Jurkat, Clone E6-1 (cell line): ENCODE data around the gene ANKRD11.

Experiments used
- DNase-seq: peaks from one replicate; pipeline ENCODE4 v3.0.0-alpha.2; 2011; ENCODE audit warnings: low read depth, low spot score
- H3K4me3 ChIP-seq: 2 replicates; pipeline ENCODE4 v1.5.1; 2011; ENCODE audit warnings: mild to moderate bottlenecking, low read length, control low read depth, moderate library complexity

ANKRD11 gene

DNA sequence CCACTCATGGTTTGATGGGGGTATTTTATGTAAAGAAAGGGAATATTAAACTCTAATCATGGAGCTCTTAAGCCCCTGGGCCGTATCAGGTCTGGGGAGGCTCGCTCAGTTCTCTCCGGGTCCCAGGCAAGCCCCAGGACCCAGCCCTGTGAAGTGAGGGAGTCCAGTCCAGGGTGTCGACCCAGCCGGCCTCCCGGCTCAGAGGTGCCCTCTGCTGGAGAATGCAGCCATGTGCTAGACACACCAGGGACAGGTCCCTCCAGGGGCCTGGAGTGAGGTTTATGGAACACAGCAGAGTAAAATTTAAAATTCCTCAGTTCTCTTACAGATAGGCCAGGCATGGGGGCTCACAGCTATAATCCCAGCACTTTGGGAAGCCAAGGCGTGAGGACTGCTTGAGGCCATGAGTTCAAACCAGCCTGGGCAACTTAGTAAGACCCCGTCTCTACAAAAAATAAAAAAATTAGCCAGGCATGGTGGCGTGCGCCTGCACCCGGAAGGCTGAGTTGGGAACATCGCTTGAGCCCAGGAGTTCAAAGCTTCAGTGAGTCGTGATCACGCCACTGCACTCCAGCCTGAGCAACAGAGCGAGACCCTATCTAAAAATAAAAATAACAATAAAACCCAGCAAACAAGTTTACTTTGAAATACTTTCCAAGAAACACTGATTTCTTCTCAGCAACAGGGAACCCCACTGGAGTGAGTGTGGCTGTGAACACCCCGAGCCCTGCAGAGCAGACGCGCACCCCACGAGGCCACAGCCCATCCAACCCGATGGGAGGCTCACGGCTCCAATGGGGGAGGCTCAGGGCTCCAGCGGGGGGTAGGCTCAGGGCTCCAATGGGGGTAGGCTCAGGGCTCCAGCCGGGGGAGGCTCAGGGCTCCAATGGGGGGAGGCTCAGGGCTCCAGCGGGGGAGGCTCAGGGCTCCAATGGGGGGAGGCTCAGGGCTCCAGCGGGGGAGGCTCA lies 200.6 kb downstream of the ANKRD11 start:
- no peak overlapping the region for H3K4me3 ChIP-seq
- DNase-seq, result peak; percentile 29

DNA sequence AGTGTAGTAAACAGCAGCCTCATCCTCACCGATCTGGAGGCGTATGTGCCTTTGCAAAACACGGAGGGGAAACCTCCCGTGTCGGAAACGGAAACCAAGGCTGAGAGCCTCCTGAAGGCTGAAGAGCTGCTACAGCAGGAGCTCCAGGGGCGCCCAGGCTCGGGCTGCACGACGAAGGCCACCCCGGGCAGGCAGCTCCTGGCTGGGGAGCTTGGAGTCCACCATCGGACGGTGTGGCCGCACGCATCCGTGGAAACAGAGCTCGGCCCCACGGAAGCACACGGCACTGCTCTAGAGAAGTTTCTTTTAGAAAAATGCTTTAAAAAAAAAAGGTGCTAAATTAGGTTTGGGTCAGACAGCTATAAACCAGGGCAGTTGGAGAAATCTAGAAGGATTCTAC lies 201.4 kb downstream of the ANKRD11 start:
- H3K4me3 ChIP-seq, result no peak overlapping the region
- DNase-seq, result no peak

DNA sequence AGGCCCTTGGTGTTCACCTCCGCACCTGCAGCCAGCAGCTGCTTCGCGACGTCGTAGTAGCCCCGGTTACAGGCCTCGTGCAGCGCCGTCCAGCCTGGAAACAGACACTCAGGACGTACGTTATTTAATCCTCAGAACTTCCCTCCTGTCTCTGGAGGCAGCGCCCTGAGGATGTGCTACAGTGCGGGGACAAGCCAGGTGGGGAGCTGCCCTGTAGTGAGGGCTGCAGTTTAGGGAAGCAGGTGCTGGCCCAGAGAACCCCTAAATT lies 201.8 kb downstream of the ANKRD11 start:
- no peak for DNase-seq
- no peak overlapping the region for H3K4me3 ChIP-seq

- H3K4me3 ChIP-seq, result no peak overlapping the region
- no peak for DNase-seq
Observed at GRCh38 chr16:89287777-89288576, 202.4 kb downstream of the ANKRD11 start.

- no peak for DNase-seq
Observed at GRCh38 chr16:89286096-89286495, 204.3 kb downstream of the ANKRD11 start.

GRCh38 chr16:89285381-89285780 lies 205.0 kb downstream of the ANKRD11 start:
- no peak for DNase-seq
- no peak overlapping the region for H3K4me3 ChIP-seq

More at GRCh38 chr16:89286096-89286495, 204.3 kb downstream of the ANKRD11 start:
- no peak overlapping the region for H3K4me3 ChIP-seq

- H3K4me3 ChIP-seq, result no peak overlapping the region
- no peak for DNase-seq
Observed at GRCh38 chr16:89283449-89283848, 206.9 kb downstream of the ANKRD11 start.

DNA sequence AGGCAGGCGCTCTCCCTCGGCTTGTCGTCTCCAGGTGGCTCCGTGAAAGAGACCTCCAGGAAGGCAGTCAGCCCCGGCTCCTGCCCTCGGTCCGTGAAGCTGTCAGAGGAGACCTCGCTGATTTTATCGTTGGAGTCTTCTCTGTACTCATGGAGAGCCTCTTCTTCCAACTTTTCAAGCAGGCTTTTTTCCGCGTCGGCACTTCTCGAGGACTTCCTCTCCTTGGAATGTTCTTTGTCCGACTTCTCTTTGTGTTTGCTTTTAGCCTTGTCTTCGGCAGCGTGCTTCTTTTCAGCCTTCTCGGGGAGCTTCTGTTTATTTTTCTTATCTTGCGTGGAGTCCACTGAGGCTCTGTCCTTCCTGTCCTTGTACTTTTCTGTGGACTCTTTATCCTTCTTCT lies 207.8 kb downstream of the ANKRD11 start:
- H3K4me3 ChIP-seq, result no peak overlapping the region
- DNase-seq, result no peak

DNA sequence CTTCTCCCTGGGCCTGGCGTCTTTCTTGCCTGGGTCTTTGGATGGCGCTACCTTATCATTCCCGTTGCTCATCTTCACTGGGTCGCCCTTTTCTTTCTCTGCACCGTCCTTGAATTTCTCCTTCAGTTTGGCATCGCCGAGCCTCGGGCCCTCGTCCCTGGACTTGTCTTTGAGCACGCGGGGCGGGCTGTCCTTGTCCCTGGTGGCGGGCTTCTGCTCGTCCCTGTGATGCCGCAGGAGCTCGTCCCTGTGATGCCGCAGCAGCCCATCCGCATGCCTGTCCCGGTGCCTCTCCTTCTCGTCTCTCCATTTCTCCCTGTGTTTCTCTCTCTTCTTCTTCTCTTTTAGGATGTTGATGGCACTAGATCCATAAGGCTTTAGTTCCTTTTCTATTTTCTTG lies 208.5 kb downstream of the ANKRD11 start:
- no peak overlapping the region for H3K4me3 ChIP-seq
- no peak for DNase-seq

DNA sequence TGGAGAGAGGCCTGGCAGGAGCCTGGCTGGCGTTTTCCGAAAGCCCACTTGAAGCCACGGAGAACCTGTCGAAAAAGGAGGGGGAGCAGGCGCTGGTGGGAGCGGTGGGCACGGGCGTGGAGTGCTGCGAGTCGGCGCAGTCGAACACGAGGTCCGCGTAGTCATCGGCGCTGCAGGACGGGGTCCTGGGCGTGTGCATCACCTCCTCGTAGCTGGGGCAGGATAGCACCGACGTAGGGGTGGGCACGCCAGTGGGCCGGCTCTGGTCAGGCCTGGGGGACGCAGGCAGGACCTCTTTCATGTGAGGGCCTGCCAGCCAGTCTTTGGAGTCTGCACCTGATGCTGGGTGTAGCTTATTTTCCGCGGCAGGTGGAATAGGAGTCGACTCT lies 209.2 kb downstream of the ANKRD11 start:
- H3K4me3 ChIP-seq, result no peak overlapping the region
- no peak for DNase-seq

GRCh38 chr16:89280546-89281188 lies 209.7 kb downstream of the ANKRD11 start:
- no peak for DNase-seq
- H3K4me3 ChIP-seq, result no peak overlapping the region

DNA sequence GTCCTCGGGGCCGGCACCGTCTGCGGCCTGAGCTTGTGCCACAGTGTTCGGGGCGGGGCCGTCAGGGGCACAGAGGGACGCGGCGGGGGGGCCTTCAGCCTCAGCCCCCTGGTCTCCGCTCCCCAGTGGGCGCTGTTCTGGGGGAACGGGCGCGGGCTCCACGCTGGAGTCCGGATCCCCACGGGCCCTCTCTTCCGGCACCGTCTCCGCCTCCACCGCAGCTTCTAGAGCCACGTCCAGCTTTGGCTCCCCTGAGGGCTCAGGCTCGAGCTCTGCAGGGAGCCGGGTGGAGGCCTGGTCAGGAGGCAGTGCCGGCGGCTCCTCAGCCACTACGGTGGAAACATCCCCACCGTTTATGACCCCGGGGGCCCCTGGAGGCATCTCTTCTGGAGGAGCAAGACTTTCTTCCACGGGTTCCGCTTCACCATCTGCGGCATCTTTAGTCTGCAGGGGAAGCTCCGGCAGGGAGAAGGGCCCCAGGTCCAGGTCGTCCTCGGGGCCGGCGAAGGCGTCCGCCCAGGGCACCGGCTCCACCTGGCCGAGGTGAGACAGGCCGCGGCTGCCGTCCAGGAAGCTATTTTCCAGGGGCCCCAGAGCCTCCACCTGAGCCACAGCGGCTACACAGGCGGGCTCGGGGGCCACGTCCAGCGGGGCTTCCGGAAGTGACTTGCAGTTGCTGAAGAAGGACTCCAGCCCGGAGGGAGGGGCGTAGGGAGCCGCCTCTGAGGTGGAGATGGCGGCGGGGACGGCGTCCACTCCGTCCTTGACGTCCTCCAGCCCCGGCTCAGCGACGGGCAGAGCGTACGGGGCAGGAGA lies 210.5 kb downstream of the ANKRD11 start:
- DNase-seq, result no peak
- H3K4me3 ChIP-seq, result no peak overlapping the region

DNA sequence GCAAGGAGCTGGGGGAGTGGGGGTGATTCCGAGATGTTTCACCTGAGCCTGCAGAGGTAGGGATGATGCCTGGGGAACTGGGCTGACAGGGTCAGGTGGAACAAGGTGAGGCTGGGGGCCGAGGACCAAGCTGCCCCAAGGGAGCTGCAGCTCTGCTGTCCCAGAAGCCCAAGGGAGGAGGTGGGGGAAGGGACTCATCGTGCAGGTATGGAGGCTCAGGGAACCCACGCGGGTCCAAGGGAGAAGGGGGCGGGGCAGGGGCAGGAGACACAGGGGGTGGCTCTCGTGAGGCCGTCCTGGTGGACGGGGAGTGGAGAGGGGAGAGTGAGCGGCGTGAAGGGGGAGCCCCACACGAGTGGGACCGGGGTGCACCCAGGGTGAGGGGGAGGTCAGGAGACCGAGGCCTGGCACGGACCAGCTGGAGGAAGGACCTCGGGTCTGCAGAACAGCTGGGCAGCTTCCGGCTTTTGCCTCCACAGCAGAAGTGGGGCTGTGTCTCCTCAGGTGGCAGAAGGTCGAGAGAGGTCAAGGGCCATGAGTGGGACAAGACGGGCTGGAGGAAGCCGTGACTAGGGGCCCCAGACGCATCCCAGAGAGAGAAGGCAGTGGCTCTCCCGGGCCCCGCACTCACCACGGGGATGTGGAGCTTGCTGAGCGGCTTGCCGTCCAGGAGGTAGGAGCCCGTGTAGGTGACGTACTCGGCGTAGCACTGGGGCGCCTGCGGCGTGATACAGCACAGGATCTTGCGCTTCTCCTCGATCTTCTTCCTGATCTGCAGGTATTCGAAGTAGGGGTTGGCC lies 211.7 kb downstream of the ANKRD11 start:
- no peak overlapping the region for H3K4me3 ChIP-seq

GRCh38 chr16:89277641-89278341 lies 212.6 kb downstream of the ANKRD11 start:
- H3K4me3 ChIP-seq, result no peak overlapping the region
- DNase-seq, result no peak

More for the DNA sequence above, 211.7 kb downstream of the ANKRD11 start:
- no peak for DNase-seq

DNA sequence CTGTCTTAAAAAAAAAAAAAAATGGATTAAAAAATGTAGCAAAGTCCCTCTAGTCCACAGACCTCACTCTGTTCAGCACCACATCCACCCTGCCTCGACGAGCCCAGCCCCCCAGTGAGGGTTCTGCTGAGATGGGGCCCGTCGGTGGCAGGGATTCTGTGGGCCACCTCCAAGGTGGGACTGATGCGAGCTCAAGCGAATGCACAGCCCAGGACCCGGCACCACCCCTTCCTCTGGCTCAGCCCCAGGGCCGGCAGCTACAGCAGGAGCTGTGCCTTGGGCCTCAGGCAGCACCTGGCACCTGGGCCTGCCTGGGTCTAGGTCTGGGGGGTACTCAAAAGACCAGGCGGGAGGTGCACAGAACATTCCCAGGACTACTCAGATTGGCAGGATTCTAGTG lies 213.3 kb downstream of the ANKRD11 start:
- no peak for DNase-seq

GRCh38 chr16:89275837-89276720 lies 214.3 kb downstream of the ANKRD11 start:
- no peak overlapping the region for H3K4me3 ChIP-seq
- DNase-seq, result no peak

More for the DNA sequence above, 213.3 kb downstream of the ANKRD11 start:
- H3K4me3 ChIP-seq, result no peak overlapping the region

DNA sequence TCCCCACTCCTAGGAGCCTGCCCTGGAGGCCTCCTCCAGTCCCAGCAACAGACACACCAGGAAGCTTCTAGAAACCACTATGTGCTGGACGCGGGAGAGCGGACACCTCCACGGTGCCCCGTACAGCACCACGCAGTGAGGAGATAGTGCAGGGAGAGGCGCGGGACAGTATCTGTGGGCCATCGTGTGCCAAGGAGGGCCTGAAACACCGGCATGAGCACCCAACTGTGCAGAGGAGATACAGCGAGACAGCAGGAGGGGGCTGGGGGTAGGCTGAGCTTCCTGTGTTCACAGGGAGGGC lies 215.1 kb downstream of the ANKRD11 start:
- no peak overlapping the region for H3K4me3 ChIP-seq
- no peak for DNase-seq
